ENCODE measurements around the gene CCDC71. TPM values are rescaled to one million over a fixed set of nuclear protein-coding genes. Genes with fewer than 3 reads are reported as not detected.

The CCDC71 gene
- total and polyA plus RNA-seq, 7 donors = 12.6 to 26.8 (median 20.0) TPM

DNA sequence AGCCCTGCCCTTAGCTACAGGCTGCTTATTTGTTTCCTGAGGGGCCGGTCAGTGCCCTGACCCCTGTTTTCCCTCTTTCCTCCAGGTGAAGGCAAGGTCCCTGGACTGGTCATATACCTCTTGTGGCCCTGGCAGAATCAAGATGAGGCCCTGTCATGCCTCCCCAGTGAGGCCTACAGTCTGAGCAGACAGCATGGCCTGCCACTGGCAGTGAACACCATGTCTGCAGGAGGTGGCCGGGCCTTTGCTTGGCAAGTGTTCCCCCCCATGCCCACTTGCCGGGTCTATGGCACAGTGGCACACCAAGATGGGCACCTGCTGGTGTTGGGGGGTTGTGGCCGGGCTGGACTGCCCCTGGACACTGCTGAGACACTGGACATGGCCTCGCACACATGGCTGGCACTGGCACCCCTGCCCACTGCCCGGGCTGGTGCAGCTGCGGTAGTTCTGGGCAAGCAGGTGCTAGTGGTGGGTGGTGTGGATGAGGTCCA lies 6.5 kb upstream of the CCDC71 start:
- no peaks in the 10 kb centered on the region for H3K27me3 ChIP-seq (ENCODE audit: insufficient read depth in 3 of 3, low read length in 2 of 3)
- ATAC-seq (peak in 2 of 4 donors; percentile 14 to 39), DNase-seq (no peak)
- H3K9me3 ChIP-seq = no peaks in the 10 kb centered on the region
- H3K27ac ChIP-seq = peak overlapping the region; percentile 89
- intact Hi-C loops (cut with DNase I) = loop anchor here (5.0 kb wide), 3 partner anchors 105 to 275 kb away; partner anchors contain the start of genes C3orf62 (in 1 of the 2) and USP4 (in 1 of the 2)
- TF ChIP-seq, protein P1, sequence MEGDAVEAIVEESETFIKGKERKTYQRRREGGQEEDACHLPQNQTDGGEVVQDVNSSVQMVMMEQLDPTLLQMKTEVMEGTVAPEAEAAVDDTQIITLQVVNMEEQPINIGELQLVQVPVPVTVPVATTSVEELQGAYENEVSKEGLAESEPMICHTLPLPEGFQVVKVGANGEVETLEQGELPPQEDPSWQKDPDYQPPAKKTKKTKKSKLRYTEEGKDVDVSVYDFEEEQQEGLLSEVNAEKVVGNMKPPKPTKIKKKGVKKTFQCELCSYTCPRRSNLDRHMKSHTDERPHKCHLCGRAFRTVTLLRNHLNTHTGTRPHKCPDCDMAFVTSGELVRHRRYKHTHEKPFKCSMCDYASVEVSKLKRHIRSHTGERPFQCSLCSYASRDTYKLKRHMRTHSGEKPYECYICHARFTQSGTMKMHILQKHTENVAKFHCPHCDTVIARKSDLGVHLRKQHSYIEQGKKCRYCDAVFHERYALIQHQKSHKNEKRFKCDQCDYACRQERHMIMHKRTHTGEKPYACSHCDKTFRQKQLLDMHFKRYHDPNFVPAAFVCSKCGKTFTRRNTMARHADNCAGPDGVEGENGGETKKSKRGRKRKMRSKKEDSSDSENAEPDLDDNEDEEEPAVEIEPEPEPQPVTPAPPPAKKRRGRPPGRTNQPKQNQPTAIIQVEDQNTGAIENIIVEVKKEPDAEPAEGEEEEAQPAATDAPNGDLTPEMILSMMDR (IDR thresholded peaks at IDR 0.05) = no peak
- peaks cover 27% of the 10 kb centered on the region for H3K4me1 ChIP-seq
- 14 to 24% (median 15%) methylated on average over 7 of the region's 7 CpGs for WGBS, 3 donors
- peaks cover 0 to 30% of the 10 kb centered on the region in 2 donors for H3K36me3 ChIP-seq (ENCODE audit: insufficient read depth in 1 of 2, low read depth in 1 of 2)
- H3K4me3 ChIP-seq = peak overlapping the region; percentile 88

DNA sequence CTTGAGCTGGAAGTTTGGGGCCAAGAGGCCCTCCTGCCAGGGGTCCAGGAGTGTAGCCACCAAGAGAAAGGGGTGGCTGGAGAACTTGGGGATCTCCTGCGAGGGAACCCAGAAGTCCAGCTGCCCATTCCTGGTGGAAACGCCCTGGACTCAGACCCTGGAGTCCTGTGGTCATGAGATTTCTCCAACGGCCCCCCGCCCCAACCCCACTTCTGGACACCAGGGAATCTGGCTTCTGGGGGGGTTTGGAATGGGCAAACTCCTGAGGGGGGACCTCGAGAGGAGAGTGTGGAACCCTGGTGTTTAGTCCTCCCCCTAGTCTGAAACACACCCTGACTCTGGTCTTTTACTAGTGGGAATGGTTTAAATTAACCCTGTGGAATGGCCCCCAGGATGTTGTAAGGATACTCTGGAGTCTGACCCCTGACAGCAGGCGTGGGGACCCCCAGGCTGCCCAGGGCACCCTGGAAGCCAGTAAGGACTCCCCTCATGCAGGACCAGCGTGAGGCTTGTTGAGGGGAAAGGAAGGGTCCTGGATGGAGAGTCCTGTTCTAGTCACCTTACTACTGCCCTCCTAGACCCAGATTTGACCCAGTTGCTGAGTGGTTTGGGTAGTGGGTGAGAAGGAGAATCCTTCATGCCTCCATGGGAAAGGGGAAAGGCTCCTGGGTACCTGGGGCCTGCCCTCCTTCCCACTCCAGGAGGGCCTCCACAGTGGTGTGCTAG lies 5.8 kb upstream of the CCDC71 start:
- Histone ChIP-seq H3K9me3 (no peaks in the 10 kb centered on the region), H3K4me3 (peak overlapping the region; percentile 88), H3K36me3 (ENCODE audit: insufficient read depth in 1 of 2, low read depth in 1 of 2) (peaks cover 0 to 30% of the 10 kb centered on the region in 2 donors), H3K4me1 (peaks cover 27% of the 10 kb centered on the region), H3K27me3 (ENCODE audit: insufficient read depth in 3 of 3, low read length in 2 of 3) (no peaks in the 10 kb centered on the region), H3K27ac (peak overlapping the region; percentile 89)
- TF ChIP-seq, protein P1 (IDR thresholded peaks at IDR 0.05) = no peak
- no peak for DNase-seq
- intact Hi-C loops (cut with DNase I) = loop anchor here (2.0 to 5.0 kb wide), 4 partner anchors 47 to 275 kb away; partner anchors contain the start of genes C3orf62 (in 1 of the 2) and USP4 (in 1 of the 2)
- peak in 2 of 4 donors; percentile 4 to 10 for ATAC-seq
- 10 to 13% (median 12%) methylated on average over 7 of the region's 7 CpGs for WGBS, 3 donors

DNA sequence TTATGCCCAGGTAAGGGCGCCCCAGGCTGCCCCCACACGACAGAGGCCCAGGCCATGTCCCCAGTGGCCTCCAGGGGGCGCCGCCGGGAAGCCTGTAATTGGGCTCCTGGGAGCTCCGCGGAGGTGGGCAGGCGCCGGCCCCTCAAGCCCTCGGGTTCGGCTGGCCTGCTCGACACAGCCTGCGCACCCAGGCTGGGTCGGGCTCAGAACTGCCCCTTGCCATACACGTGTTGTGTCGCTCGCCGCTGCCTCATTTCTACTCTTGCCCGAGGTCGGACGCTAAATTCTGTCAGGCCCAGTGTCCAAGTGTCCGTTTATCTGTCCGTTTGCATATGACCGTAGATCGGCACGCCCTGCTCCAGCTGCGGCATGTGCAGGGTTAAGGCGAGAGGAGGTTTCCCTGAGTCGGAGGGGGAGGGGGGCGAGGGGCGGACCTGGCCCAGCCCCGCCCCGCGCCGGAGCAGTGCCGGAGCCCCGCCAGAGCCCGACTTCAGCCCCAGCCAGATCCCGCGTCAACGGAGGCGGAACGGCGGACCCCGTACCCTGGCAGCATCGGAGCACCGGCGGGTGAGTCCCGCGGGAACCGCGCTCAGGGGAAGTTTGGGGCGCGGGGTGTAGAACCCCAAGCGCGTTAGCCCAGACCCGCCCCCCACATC lies 5.1 kb upstream of the CCDC71 start, which contains the start of gene KLHDC8B:
Gene KLHDC8B, plus strand, starts transcription at position 480 of the 656 bp plus-strand sequence. CDS start 1,172 bp downstream, outside the sequence.
- TF ChIP-seq, protein P1 (IDR thresholded peaks at IDR 0.05) = peak; percentile 97
- DNase-seq (peak; percentile 90 to 93), ATAC-seq (peak; percentile 87 to 91 (median 91))
- Histone ChIP-seq H3K27me3 (ENCODE audit: insufficient read depth in 3 of 3, low read length in 2 of 3) (no peaks in the 10 kb centered on the region), H3K36me3 (ENCODE audit: insufficient read depth in 1 of 2, low read depth in 1 of 2) (peaks cover 0 to 23% of the 10 kb centered on the region in 2 donors), H3K9me3 (no peaks in the 10 kb centered on the region), H3K4me1 (peaks cover 32% of the 10 kb centered on the region), H3K27ac (peak within 1 kb of the TSS; percentile 89), H3K4me3 (peak within 1 kb of the TSS; percentile 88)
- 1% methylated on average over 49 to 57 of the region's 57 CpGs for WGBS, 3 donors
- intact Hi-C loops (cut with DNase I) = loop anchor here (2.0 to 5.0 kb wide), 4 partner anchors 48 to 276 kb away; partner anchors contain the start of genes C3orf62 (in 1 of the 2) and USP4 (in 1 of the 2)

DNA sequence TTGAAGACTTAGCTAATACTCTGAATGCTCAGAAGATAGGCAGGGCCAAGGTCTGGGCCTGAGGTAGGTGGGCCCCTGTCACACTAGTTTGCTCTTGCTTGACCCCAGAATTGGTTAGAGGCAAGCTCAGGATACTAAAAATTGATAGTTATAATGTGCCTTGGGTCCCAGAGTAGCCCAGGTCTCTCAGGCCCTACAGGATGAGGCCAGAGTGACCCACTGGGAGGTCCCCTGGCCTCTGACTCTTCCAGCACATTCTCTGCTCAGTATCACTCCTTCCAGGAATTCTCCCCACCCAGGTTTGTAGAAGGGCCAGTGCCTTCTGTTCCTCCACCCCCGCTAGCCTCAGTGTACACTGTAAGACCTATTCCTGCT lies 4.6 kb upstream of the CCDC71 start:
- intact Hi-C loops (cut with DNase I) = loop anchor here (2.0 to 5.0 kb wide), 4 partner anchors 48 to 277 kb away; partner anchors contain the start of genes C3orf62 (in 1 of the 2) and USP4 (in 1 of the 2)
- 0 to 13% (median 11%) methylated on average over 1 of the region's 1 CpG for WGBS, 3 donors
- Histone ChIP-seq H3K27me3 (ENCODE audit: insufficient read depth in 3 of 3, low read length in 2 of 3) (no peaks in the 10 kb centered on the region), H3K9me3 (no peaks in the 10 kb centered on the region), H3K27ac (peak overlapping the region; percentile 89), H3K4me1 (peaks cover 32% of the 10 kb centered on the region), H3K36me3 (ENCODE audit: insufficient read depth in 1 of 2, low read depth in 1 of 2) (peaks cover 0 to 18% of the 10 kb centered on the region in 2 donors), H3K4me3 (peak overlapping the region; percentile 88)
- TF ChIP-seq, protein P1 (IDR thresholded peaks at IDR 0.05) = no peak
- ATAC-seq (peak in 1 of 4 donors; percentile 4), DNase-seq (no peak)

Measured in psoas muscle (tissue), 8 donors.